PFSK-1 (cell line): ENCODE measurements around the gene DUOX1.

ENCODE experiments used
- FOXP2 ChIP-seq: optimal IDR thresholded peaks from 2 replicates; pipeline ENCODE3; 2011; ENCODE audit warnings: borderline replicate concordance, control low read depth, inconsistent platforms; ENCODE audit not compliant: insufficient read depth; ENCODE audit errors: extremely low read length, extremely low read depth
- POLR2AphosphoS5 ChIP-seq: IDR thresholded peaks from 2 replicates; pipeline ENCODE4 v1.6.1; 2012; ENCODE audit warnings: low read depth, mild to moderate bottlenecking, control low read depth, low read length, moderate library complexity
- SIN3A ChIP-seq: IDR thresholded peaks from 2 replicates; pipeline ENCODE4 v1.6.1; 2012; ENCODE audit warnings: mild to moderate bottlenecking, low read length, moderate library complexity, borderline replicate concordance; ENCODE audit not compliant: insufficient read depth
- TAF1 ChIP-seq: IDR thresholded peaks from 2 replicates; pipeline ENCODE4 v1.6.1; 2012; ENCODE audit warnings: low read length, control low read depth, borderline replicate concordance; ENCODE audit not compliant: insufficient read depth
- TF ChIP-seq, protein P1 (sequence below), 2 experiments: IDR thresholded peaks; 2 replicates each; pipeline versions ENCODE4 v1.6.1 to v1.8.0; 2011 to 2012; ENCODE audit warnings: low read depth in 2 of 2, low read length in 2 of 2, control low read depth in 1 of 2, inconsistent platforms in 1 of 2, mild to moderate bottlenecking in 1 of 2, moderate library complexity in 1 of 2; ENCODE audit not compliant: insufficient read depth in 1 of 2

DUOX1 gene

DNA sequence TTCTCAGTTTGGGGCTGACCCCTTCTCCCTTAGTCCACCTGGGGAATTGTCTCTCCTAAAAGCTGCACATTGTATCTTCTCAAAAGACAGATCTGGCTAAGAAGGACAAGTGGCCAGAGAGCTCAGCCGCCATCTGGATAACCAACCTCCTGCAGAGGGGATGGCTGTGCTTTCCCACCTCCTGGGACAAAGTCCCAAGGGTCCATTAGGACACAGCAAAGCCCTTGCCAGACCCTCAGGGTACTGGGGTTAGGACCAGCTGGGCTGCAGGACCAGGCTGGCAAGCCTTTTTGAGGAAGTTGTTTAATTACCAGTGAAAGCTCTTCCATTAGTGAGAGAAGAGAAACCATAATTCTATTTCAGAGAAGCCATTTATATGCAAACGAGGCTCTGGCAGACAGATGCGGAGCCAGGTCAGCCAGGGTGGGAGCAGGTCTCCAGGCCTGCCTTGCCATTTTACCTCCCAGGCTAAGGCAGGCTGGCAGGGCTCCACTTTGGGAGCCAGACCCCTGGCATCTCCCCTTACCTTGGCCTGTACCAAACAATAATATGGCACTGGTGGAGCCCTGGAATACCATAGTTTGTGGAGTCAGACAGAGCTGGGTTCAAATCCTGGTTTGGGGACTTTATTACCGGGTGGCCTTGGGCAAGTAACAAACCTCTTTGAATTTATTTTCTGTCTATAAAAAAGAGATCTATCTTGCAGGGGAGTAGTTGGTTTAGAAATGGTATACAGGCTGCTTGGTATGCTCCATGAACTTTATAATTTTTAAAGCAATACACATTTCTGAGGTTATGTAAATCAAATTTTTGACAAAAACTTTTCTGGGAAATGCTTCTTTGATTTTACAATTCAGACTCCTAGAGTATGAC lies 40.0 kb downstream of the DUOX1 start:
- no peak for TF ChIP-seq FOXP2
- no peak for TF ChIP-seq TAF1
- TF ChIP-seq SIN3A, result no peak
- no peak for TF ChIP-seq POLR2AphosphoS5
- TF ChIP-seq, protein P1, sequence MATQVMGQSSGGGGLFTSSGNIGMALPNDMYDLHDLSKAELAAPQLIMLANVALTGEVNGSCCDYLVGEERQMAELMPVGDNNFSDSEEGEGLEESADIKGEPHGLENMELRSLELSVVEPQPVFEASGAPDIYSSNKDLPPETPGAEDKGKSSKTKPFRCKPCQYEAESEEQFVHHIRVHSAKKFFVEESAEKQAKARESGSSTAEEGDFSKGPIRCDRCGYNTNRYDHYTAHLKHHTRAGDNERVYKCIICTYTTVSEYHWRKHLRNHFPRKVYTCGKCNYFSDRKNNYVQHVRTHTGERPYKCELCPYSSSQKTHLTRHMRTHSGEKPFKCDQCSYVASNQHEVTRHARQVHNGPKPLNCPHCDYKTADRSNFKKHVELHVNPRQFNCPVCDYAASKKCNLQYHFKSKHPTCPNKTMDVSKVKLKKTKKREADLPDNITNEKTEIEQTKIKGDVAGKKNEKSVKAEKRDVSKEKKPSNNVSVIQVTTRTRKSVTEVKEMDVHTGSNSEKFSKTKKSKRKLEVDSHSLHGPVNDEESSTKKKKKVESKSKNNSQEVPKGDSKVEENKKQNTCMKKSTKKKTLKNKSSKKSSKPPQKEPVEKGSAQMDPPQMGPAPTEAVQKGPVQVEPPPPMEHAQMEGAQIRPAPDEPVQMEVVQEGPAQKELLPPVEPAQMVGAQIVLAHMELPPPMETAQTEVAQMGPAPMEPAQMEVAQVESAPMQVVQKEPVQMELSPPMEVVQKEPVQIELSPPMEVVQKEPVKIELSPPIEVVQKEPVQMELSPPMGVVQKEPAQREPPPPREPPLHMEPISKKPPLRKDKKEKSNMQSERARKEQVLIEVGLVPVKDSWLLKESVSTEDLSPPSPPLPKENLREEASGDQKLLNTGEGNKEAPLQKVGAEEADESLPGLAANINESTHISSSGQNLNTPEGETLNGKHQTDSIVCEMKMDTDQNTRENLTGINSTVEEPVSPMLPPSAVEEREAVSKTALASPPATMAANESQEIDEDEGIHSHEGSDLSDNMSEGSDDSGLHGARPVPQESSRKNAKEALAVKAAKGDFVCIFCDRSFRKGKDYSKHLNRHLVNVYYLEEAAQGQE (IDR thresholded peaks at IDR 0.05; ENCODE audit: insufficient read depth in 1 of 2, low read depth in 2 of 2, low read length in 2 of 2), result no peak

DNA sequence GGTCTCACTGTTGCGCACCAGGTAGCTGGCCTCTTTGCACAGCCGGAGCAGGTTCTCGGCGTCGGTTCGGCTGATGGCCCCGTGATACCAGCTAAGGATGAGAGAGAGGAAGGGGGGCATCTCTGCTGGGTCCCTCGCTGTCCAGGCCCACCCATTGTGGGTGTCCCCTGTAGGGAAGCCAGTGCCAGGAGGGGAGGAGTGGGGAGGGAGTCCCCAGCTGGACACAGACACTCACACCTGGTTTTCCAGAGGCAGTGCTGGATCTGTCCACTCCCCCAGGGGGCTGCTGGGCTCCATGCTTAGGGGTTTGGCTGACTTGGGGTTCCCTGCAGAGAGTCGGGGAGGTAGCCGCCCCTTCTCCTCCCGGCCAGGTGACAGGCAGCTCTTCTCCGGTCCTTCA lies 42.1 kb downstream of the DUOX1 start:
- no peak for TF ChIP-seq POLR2AphosphoS5
- TF ChIP-seq FOXP2, result no peak
- TF ChIP-seq TAF1, result no peak
- TF ChIP-seq, protein P1 (IDR thresholded peaks at IDR 0.05; ENCODE audit: insufficient read depth in 1 of 2, low read depth in 2 of 2, low read length in 2 of 2), result no peak
- no peak for TF ChIP-seq SIN3A

DNA sequence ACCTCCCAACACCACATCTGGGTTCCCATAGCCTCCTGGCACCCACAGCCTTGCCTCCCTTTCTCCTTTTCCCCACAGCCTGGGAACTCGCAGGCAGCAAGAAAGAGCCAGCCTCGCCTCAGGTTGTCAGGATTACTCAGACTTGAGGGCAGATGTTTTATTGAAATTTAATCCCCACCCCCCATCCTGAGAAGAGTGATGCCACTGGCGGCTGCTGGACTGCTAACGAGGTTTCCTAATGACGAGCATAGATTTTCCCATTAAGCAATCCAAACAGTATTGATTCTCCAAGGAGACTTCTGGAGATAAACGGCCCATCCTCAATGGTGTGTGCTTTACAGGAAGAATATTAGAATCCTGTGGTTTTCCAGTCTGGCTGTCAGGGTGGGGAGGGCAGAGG lies 44.3 kb downstream of the DUOX1 start:
- TF ChIP-seq SIN3A, result no peak
- TF ChIP-seq TAF1, result no peak
- TF ChIP-seq POLR2AphosphoS5, result no peak
- TF ChIP-seq FOXP2, result no peak
- TF ChIP-seq, protein P1 (IDR thresholded peaks at IDR 0.05; ENCODE audit: insufficient read depth in 1 of 2, low read depth in 2 of 2, low read length in 2 of 2), result no peak

DNA sequence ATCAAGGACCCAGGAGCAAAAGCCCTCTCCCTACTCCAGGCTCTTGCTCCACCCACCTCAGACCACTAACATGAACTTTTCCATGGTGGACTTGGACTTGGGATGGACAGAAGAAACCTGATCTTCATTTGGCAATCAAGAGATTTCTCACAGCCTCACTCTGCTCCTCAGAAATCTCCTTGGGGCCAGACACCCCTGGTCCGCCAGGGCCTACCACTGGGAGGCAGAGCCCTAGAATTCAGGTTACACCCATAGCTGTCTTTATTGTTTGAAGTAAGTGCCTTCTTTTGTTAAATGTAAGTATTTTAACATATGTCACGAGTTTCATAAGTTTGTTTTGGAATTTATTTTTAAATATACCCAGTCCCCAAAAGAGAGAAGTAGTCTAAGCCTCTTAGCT lies 44.8 kb downstream of the DUOX1 start:
- no peak for TF ChIP-seq TAF1
- TF ChIP-seq POLR2AphosphoS5, result no peak
- no peak for TF ChIP-seq SIN3A
- no peak for TF ChIP-seq FOXP2
- TF ChIP-seq, protein P1 (IDR thresholded peaks at IDR 0.05; ENCODE audit: insufficient read depth in 1 of 2, low read depth in 2 of 2, low read length in 2 of 2), result no peak

DNA sequence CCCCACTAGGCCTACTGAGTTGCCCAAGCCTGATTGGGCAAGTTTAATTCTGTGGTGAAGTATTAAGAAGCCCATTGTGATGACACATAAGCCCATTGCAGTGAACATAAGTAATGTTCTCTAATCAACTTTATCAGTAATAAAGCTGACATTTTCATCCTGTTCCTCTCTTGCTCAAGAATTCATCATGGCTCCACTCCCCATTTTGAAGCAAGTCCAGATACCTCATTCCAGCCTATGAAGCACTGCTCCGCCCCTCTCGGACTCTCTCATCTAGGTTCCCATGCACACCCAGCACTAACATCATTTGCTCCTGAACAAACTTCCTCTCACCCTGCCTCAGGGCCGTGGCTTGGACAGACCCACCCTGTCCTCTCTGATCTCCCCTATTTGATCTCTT lies 47.5 kb downstream of the DUOX1 start:
- TF ChIP-seq TAF1, result no peak
- TF ChIP-seq SIN3A, result no peak
- TF ChIP-seq, protein P1 (IDR thresholded peaks at IDR 0.05; ENCODE audit: insufficient read depth in 1 of 2, low read depth in 2 of 2, low read length in 2 of 2), result no peak
- TF ChIP-seq FOXP2, result no peak
- TF ChIP-seq POLR2AphosphoS5, result no peak
